Gastrocnemius medialis (tissue), 4 donors: ENCODE measurements around the gene CRYBG1. TPM values are rescaled to one million over a fixed set of nuclear protein-coding genes. Genes with fewer than 3 reads are reported as not detected.
"Not testable (repeated sequence)": the region's sequence is repeated elsewhere in the genome, so short reads cannot be mapped to it uniquely, and the experiment has no call there.

Experiments used
- ATAC-seq, 2 donors: fragments of 150-250 bp; one replicate each; pipeline ENCODE4 v1.9.1; 2016
- DNase-seq, 2 donors: peaks; one replicate each; pipeline ENCODE4 v3.0.0-alpha.2; 2019
- H3K27ac ChIP-seq, 4 donors: fragments of 200-600 bp; sonication (generic); 1 replicate in 1 of 4; 2 replicates in 3 of 4; pipeline ENCODE4 v1.5.1; 2016 to 2018; ENCODE audit warnings: mild to moderate bottlenecking in 2 of 4, moderate library complexity in 1 of 4
- H3K27me3 ChIP-seq, 3 donors: fragments of 200-600 bp; sonication (generic) in 2 of 3; 1 replicate in 1 of 3; 2 replicates in 2 of 3; pipeline versions ENCODE4 v1.5.1 to v1.6.0; 2016 to 2019; ENCODE audit warnings: mild to moderate bottlenecking in 1 of 3, moderate library complexity in 1 of 3
- H3K36me3 ChIP-seq, 2 donors: fragments of 200-600 bp; sonication (generic) in 1 of 2; one replicate each; pipeline ENCODE4 v1.5.1; 2017 to 2018
- H3K4me1 ChIP-seq, 2 donors: fragments of 200-600 bp; sonication (generic) in 1 of 2; one replicate each; pipeline ENCODE4 v1.5.1; 2016 to 2017; ENCODE audit warnings: mild to moderate bottlenecking in 2 of 2
- H3K4me3 ChIP-seq, 4 donors: fragments of 200-600 bp; sonication (generic) in 3 of 4; 1 replicate in 1 of 4; 2 replicates in 3 of 4; pipeline ENCODE4 v1.5.1; 2016 to 2019; ENCODE audit warnings: mild to moderate bottlenecking in 2 of 4
- H3K9me3 ChIP-seq, 3 donors: fragments of 200-600 bp; sonication (generic) in 2 of 3; 1 replicate in 1 of 3; 2 replicates in 2 of 3; pipeline ENCODE4 v1.5.1; 2016 to 2019
- CTCF ChIP-seq, 5 experiments: fragments of 450-650 bp in 3 of 5; fragments of 200-600 bp in 2 of 5; sonication (generic) in 2 of 5; IDR thresholded peaks in 4 of 5; conservative IDR thresholded peaks in 1 of 5; 1 replicate in 4 of 5; 2 replicates in 1 of 5; pipeline ENCODE4 v1.5.1; 2016 to 2019; ENCODE audit warnings: antibody characterized with exemption in 5 of 5, mild to moderate bottlenecking in 3 of 5, moderate library complexity in 3 of 5
- POLR2A ChIP-seq, 2 donors: fragments of 450-650 bp; IDR thresholded peaks; one replicate each; pipeline ENCODE4 v1.6.1; 2017; ENCODE audit warnings: antibody characterized with exemption in 2 of 2, mild to moderate bottlenecking in 2 of 2, moderate library complexity in 2 of 2
- in situ Hi-C, 4 donors: fragments of 200-750 bp; cut with MboI; loops; one replicate each; pipeline versions ENCODE4 v1.15.0 to v1.8.0; 2017; ENCODE audit warnings: low sequenced_read_pairs in 4 of 4
- intact Hi-C: fragments of 100-400 bp; cut with DNase I; formaldehyde crosslinking; loops from one replicate; pipeline ENCODE4 v1.15.1; 2023; ENCODE audit warnings: low total_unique reads
- total RNA-seq, 4 donors: library from RNA; depleted of rRNA; stranded (reverse); fragments of >200 nt; gene quantifications; one replicate each; pipeline versions ENCODE4 v1.1.0 to v1.2.3, GENCODE V29; 2016

Gene CRYBG1
- total RNA-seq, 4 donors from 2014 or later = 0.98 to 1.5 (median 1.1) TPM

GRCh38 chr6:106547601-106548453 is 187.3 kb downstream of the CRYBG1 start:
- H3K27me3 ChIP-seq = no peaks in the 10 kb centered on the region
- no peaks in the 10 kb centered on the region for H3K36me3 ChIP-seq
- in situ Hi-C loops (no loop called here), intact Hi-C loops (no loop called here)
- TF ChIP-seq POLR2A (IDR thresholded peaks at IDR 0.05) = no peak
- no peak for TF ChIP-seq CTCF (IDR thresholded peaks at IDR 0.05 in 4 of 5, conservative IDR thresholded peaks at IDR 0.05 in 1 of 5)
- H3K27ac ChIP-seq = no peak overlapping the region
- no peak for ATAC-seq
- H3K9me3 ChIP-seq = no peaks in the 10 kb centered on the region
- H3K4me1 ChIP-seq = peaks cover 0 to 6% of the 10 kb centered on the region in 2 donors
- H3K4me3 ChIP-seq = no peak overlapping the region
- no peak for DNase-seq

- H3K9me3 ChIP-seq, H3K27me3 ChIP-seq, H3K4me1 ChIP-seq, intact Hi-C loops, ATAC-seq, H3K36me3 ChIP-seq, in situ Hi-C loops, H3K27ac ChIP-seq, H3K4me3 ChIP-seq, DNase-seq: not testable (repeated sequence)
Measured at GRCh38 chr6:106548926-106549455, 188.5 kb downstream of the CRYBG1 start.

GRCh38 chr6:106549521-106549920 is 189.0 kb downstream of the CRYBG1 start:
- no peak overlapping the region for H3K4me3 ChIP-seq
- in situ Hi-C loops (no loop called here), intact Hi-C loops (no loop called here)
- H3K27me3 ChIP-seq = no peaks in the 10 kb centered on the region
- no peak for DNase-seq
- H3K36me3 ChIP-seq = no peaks in the 10 kb centered on the region
- H3K27ac ChIP-seq = no peak overlapping the region
- TF ChIP-seq CTCF (IDR thresholded peaks at IDR 0.05 in 4 of 5, conservative IDR thresholded peaks at IDR 0.05 in 1 of 5) = no peak
- no peak for TF ChIP-seq POLR2A (IDR thresholded peaks at IDR 0.05)
- no peak for ATAC-seq
- H3K4me1 ChIP-seq = peaks cover 0 to 6% of the 10 kb centered on the region in 2 donors
- no peaks in the 10 kb centered on the region for H3K9me3 ChIP-seq

- no peak for ATAC-seq
- in situ Hi-C loops = loop anchor here in 3 of 4 donors (25.0 kb wide), 2 partner anchors 214 to 1114 kb away; partner anchors contain the start of gene ATG5 (in 1 of the 3)
- no peak overlapping the region for H3K4me3 ChIP-seq
- H3K9me3 ChIP-seq = no peaks in the 10 kb centered on the region
- no peak for TF ChIP-seq POLR2A (IDR thresholded peaks at IDR 0.05)
- no peak for TF ChIP-seq CTCF (IDR thresholded peaks at IDR 0.05 in 4 of 5, conservative IDR thresholded peaks at IDR 0.05 in 1 of 5)
- intact Hi-C loops = no loop called here
- H3K27me3 ChIP-seq = no peaks in the 10 kb centered on the region
- H3K4me1 ChIP-seq = peaks cover 0 to 6% of the 10 kb centered on the region in 2 donors
- H3K27ac ChIP-seq = no peak overlapping the region
- no peak for DNase-seq
- no peaks in the 10 kb centered on the region for H3K36me3 ChIP-seq
Measured at GRCh38 chr6:106551155-106551554, 190.6 kb downstream of the CRYBG1 start.

- H3K27me3 ChIP-seq = no peaks in the 10 kb centered on the region
- no peaks in the 10 kb centered on the region for H3K36me3 ChIP-seq
- ATAC-seq (no peak), DNase-seq (no peak)
- no peaks in the 10 kb centered on the region for H3K4me1 ChIP-seq
- no peak overlapping the region for H3K4me3 ChIP-seq
- intact Hi-C loops (no loop called here), in situ Hi-C loops (loop anchor here in 3 of 4 donors (25.0 kb wide), 2 partner anchors 216 to 1116 kb away; partner anchors contain the start of gene ATG5 (in 1 of the 3))
- no peak for TF ChIP-seq POLR2A (IDR thresholded peaks at IDR 0.05)
- no peak overlapping the region for H3K27ac ChIP-seq
- no peaks in the 10 kb centered on the region for H3K9me3 ChIP-seq
Measured at GRCh38 chr6:106553440-106553839, 192.9 kb downstream of the CRYBG1 start.
